C4-2B (cell line): ENCODE results near the gene TPRKB.

Experiments used
- CTCF ChIP-seq: fragments of 450-650 bp; conservative IDR thresholded peaks from 2 replicates; pipeline ENCODE4 v1.5.1; 2017; ENCODE audit warnings: mild to moderate bottlenecking
- ZFX ChIP-seq: fragments of 450-650 bp; IDR thresholded peaks from 2 replicates; pipeline ENCODE4 v1.6.1; 2017

- no peak for TF ChIP-seq CTCF
- no peak for TF ChIP-seq ZFX
These were observed 29.5 kb downstream of the TPRKB start for GRCh38 chr2:73707636-73708035.
